ENCODE results near the gene NSD2. TPM values are rescaled to one million over a fixed set of nuclear protein-coding genes. Genes with fewer than 3 reads are reported as not detected.

The NSD2 gene
- total and polyA plus RNA-seq, 9 of the 15 experiments (the other 6 are each of a cell fraction or from before 2014, with no cell fraction given): 6.4 to 126 (median 58.8) TPM

DNA sequence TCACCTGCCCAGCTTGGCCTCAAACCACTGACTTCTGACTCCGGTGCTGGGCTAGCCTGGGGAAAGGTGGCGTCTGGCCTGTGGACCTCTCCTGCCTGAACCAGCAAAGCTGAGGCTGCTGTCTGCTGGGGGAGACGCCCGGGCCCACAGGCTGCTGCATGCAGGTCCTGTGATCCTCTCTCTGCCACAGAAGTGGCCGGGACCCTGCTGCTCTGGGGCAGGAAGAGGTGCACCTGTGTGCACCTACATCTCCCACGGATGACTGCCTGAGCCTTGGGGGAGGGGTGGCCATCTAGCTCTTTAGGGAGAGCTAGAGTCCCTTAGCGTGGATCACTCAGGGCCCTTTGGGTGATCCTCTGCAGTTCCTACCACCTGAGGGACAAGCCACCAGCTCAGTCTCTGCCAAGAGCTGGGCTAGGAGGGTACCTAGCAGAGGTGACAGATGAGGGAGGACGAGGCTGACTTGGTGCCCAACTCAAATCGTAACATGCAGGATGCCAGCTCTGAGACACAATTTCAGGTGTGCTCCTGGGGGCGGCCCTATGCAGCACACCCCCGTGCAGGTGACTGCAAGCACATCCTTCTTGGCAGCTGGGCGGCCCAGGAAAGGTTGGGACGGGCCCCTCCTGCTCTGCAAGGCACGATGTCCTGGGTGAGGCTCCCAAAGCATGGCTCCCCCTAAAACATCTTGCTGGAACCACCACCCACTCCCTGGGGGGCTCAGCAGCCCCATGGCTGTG is 37.7 kb upstream of the NSD2 start:
- in situ Hi-C loops (cut with MboI) (no loop called here), intact Hi-C loops (cut with micrococcal nuclease) (no loop called here)
- DNase-seq (ENCODE audit: extremely low read depth in 1 of 4, low spot score in 3 of 4): no peak
- Histone ChIP-seq H3K4me2 (ENCODE audit: insufficient read depth, low read length) (no peak overlapping the region), H3K36me3 (ENCODE audit: control insufficient read depth, insufficient read depth, low read length) (peaks cover 88% of the 10 kb centered on the region; the same call in 2 of the 3 replicates), H2AFZ (ENCODE audit: low read depth, low read length) (no peak overlapping the region), H3K4me3 (no peak overlapping the region), H3K27me3 (ENCODE audit: control insufficient read depth in 2 of 2, insufficient read depth in 2 of 2, low read length in 2 of 2) (no peaks in the 10 kb centered on the region), H3K79me2 (ENCODE audit: control insufficient read depth, insufficient read depth, low read length) (no peaks in the 10 kb centered on the region; the same call in 2 of the 3 replicates), H4K20me1 (replicated peaks; ENCODE audit: control insufficient read depth, insufficient read depth, low read length) (peaks cover 10% of the 10 kb centered on the region), H3K4me1 (replicated peaks in 1 of 2; ENCODE audit: control insufficient read depth in 2 of 2, insufficient read depth in 2 of 2, low read length in 2 of 2) (no peaks in the 10 kb centered on the region; a peak in 2 of 5 replicates), H3K9me1 (ENCODE audit: control insufficient read depth, insufficient read depth, low read length) (peaks cover 2% of the 10 kb centered on the region), H3K27ac (ENCODE audit: extremely low read depth, low read depth, low read length) (no peak overlapping the region), H3K9ac (ENCODE audit: insufficient read depth in 1 of 2, low read depth in 2 of 2, low read length in 2 of 2) (no peak overlapping the region), H3K9me3 (replicated peaks; ENCODE audit: control insufficient read depth, insufficient read depth, low read depth, low read length) (no peaks in the 10 kb centered on the region)
- no TSS peak for BruUV-seq (replicated peaks)
- FAIRE-seq: no peak
- no peak for TF ChIP-seq U2AF2 (optimal IDR thresholded peaks at IDR 0.05; ENCODE audit: low read depth, low read length)
- no peak for TF ChIP-seq TCF7L2 (IDR thresholded peaks at IDR 0.05; ENCODE audit: low read depth, low read length)
- TF ChIP-seq, protein P1, sequence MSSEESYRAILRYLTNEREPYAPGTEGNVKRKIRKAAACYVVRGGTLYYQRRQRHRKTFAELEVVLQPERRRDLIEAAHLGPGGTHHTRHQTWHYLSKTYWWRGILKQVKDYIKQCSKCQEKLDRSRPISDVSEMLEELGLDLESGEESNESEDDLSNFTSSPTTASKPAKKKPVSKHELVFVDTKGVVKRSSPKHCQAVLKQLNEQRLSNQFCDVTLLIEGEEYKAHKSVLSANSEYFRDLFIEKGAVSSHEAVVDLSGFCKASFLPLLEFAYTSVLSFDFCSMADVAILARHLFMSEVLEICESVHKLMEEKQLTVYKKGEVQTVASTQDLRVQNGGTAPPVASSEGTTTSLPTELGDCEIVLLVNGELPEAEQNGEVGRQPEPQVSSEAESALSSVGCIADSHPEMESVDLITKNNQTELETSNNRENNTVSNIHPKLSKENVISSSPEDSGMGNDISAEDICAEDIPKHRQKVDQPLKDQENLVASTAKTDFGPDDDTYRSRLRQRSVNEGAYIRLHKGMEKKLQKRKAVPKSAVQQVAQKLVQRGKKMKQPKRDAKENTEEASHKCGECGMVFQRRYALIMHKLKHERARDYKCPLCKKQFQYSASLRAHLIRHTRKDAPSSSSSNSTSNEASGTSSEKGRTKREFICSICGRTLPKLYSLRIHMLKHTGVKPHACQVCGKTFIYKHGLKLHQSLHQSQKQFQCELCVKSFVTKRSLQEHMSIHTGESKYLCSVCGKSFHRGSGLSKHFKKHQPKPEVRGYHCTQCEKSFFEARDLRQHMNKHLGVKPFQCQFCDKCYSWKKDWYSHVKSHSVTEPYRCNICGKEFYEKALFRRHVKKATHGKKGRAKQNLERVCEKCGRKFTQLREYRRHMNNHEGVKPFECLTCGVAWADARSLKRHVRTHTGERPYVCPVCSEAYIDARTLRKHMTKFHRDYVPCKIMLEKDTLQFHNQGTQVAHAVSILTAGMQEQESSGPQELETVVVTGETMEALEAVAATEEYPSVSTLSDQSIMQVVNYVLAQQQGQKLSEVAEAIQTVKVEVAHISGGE (CRISPR knock-in tag; IDR thresholded peaks at IDR 0.05): no peak
- TF ChIP-seq, protein P2, sequence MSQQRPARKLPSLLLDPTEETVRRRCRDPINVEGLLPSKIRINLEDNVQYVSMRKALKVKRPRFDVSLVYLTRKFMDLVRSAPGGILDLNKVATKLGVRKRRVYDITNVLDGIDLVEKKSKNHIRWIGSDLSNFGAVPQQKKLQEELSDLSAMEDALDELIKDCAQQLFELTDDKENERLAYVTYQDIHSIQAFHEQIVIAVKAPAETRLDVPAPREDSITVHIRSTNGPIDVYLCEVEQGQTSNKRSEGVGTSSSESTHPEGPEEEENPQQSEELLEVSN (IDR thresholded peaks at IDR 0.05; ENCODE audit: borderline replicate concordance in 1 of 2, extremely low read depth in 1 of 2, insufficient read depth in 1 of 2, insufficient read length in 1 of 2, low read depth in 1 of 2, low read length in 1 of 2, poor library complexity in 1 of 2, severe bottlenecking in 1 of 2): no peak
- TF ChIP-seq GTF2F1 (IDR thresholded peaks at IDR 0.05; ENCODE audit: low read depth, low read length): no peak
- no peak for TF ChIP-seq ETV5 (CRISPR knock-in tag; IDR thresholded peaks at IDR 0.05; ENCODE audit: low read depth)
- no peak for TF ChIP-seq ZNF77 (CRISPR knock-in tag; IDR thresholded peaks at IDR 0.05)
- TF ChIP-seq, protein P3, sequence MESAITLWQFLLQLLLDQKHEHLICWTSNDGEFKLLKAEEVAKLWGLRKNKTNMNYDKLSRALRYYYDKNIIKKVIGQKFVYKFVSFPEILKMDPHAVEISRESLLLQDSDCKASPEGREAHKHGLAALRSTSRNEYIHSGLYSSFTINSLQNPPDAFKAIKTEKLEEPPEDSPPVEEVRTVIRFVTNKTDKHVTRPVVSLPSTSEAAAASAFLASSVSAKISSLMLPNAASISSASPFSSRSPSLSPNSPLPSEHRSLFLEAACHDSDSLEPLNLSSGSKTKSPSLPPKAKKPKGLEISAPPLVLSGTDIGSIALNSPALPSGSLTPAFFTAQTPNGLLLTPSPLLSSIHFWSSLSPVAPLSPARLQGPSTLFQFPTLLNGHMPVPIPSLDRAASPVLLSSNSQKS (CRISPR knock-in tag; IDR thresholded peaks at IDR 0.05): no peak
- no peak for TF ChIP-seq ZNF263 (CRISPR knock-in tag; IDR thresholded peaks at IDR 0.05; ENCODE audit: borderline replicate concordance)
- no peak for TF ChIP-seq BRD9 (IDR thresholded peaks at IDR 0.05; ENCODE audit: low read depth, partially characterized antibody)
- WGBS (ENCODE audit: insufficient coverage, low coverage, missing lambda C conversion rate): 94% methylated on average over 13 of the region's 14 CpGs
- CTCF ChIA-PET (ENCODE audit: low intra/inter-chr PET ratio): no interaction called here
- POLR2A ChIA-PET: interaction anchor here (0.7 to 1.2 kb wide), 2 partner anchors 9 to 12 kb away, joined by 3 to 4 read pairs; no protein-coding TSS in a partner anchor
- no peak for ATAC-seq

Measured in K562 (cell line).